OCI-LY3 (cell line): ENCODE results near the gene METTL18.

Experiments used
- H2AFZ ChIP-seq: fragments of 200-600, 300-600 bp; shearing (Covaris generic); 2 replicates; pipeline ENCODE4 v1.6.0; 2014; ENCODE audit warnings: antibody characterized with exemption, low read depth, low read length
- H3K27ac ChIP-seq: fragments of 200-600, 300-600 bp; sonication (generic); 2 replicates; pipeline ENCODE4 v1.5.1; 2014; ENCODE audit warnings: mild to moderate bottlenecking, low read length, moderate library complexity, mixed read lengths
- H3K27me3 ChIP-seq: fragments of 200-600, 300-600 bp; sonication (generic); 2 replicates; pipeline ENCODE4 v1.6.1; 2014; ENCODE audit warnings: low read depth, low read length, mixed read lengths
- H3K36me3 ChIP-seq: fragments of 200-600, 300-600 bp; sonication (generic); replicated peaks from 2 replicates; pipeline ENCODE3; 2014; ENCODE audit warnings: low read depth, low read length, mixed read lengths
- H3K4me1 ChIP-seq: fragments of 300-600, 200-600 bp; sonication (generic); 2 replicates; pipeline ENCODE4 v1.6.1; 2014; ENCODE audit warnings: low read length, mixed read lengths
- H3K4me2 ChIP-seq: fragments of 200-600, 300-600 bp; sonication (generic); 2 replicates; pipeline ENCODE4 v1.6.1; 2014; ENCODE audit warnings: low read length, mixed read lengths
- H3K4me3 ChIP-seq: fragments of 300-600, 200-600 bp; sonication (generic); 2 replicates; pipeline ENCODE4 v1.5.1; 2014; ENCODE audit warnings: antibody characterized with exemption, mild to moderate bottlenecking, low read length, moderate library complexity
- H3K79me2 ChIP-seq: fragments of 300-600, 200-600 bp; shearing (Covaris generic); 2 replicates; pipeline ENCODE4 v1.6.1; 2014; ENCODE audit warnings: mild to moderate bottlenecking, low read length, mixed read lengths
- H3K9ac ChIP-seq: fragments of 300-600, 200-600 bp; shearing (Covaris generic); 2 replicates; pipeline ENCODE4 v1.6.0; 2014; ENCODE audit warnings: mild to moderate bottlenecking, low read length, moderate library complexity
- H3K9me3 ChIP-seq: fragments of 200-600, 300-600 bp; shearing (Covaris generic); 2 replicates; pipeline ENCODE4 v1.6.1; 2014; ENCODE audit warnings: low read length, mixed read lengths; ENCODE audit not compliant: insufficient read depth
- H4K20me1 ChIP-seq: fragments of 200-600, 300-600 bp; sonication (generic); 2 replicates; pipeline ENCODE4 v1.6.1; 2016; ENCODE audit warnings: low read length, mixed read lengths; ENCODE audit not compliant: insufficient read depth
- CTCF ChIP-seq: fragments of 200-600, 300-600 bp; sonication (generic); IDR thresholded peaks from 2 replicates; pipeline ENCODE4 v1.5.1; 2014; ENCODE audit warnings: antibody characterized with exemption, low read length, low read depth
- EZH2phosphoT487 ChIP-seq: fragments of 200-600 bp; shearing (Covaris generic); IDR thresholded peaks from 2 replicates; pipeline ENCODE4 v1.6.1; 2018; ENCODE audit warnings: antibody characterized with exemption, mixed run types, low read depth

METTL18 gene

DNA sequence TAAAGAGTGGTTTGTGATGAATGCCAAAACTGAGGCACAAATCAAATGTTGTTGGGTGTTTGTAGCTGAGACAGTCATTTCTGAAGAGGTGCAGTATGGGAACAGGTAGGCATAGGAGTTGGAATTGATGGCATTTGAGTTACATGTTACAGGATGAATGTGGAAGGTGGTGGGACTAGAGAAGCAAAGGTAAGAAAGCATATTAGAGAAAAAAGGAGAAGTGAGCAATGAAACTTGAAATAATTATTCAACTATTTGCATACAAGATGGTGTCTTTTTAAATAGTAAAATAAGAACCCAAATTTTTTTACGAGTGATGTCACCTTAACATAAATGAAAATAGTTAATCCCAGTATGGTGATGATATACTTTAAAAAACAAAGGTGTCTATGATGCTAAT is 40.2 kb upstream of the METTL18 start:
- Histone ChIP-seq H3K4me1 (peaks cover 14% of the 10 kb centered on the region), H3K4me2 (no peak overlapping the region), H3K9me3 (no peaks in the 10 kb centered on the region; the same call in 1 of the 2 replicates), H4K20me1 (no peaks in the 10 kb centered on the region), H3K79me2 (peaks cover 16% of the 10 kb centered on the region), H3K27me3 (no peaks in the 10 kb centered on the region), H3K9ac (no peak overlapping the region), H3K4me3 (no peak overlapping the region), H2AFZ (no peak overlapping the region), H3K36me3 (peaks cover 84% of the 10 kb centered on the region), H3K27ac (no peak overlapping the region)
- no peak for TF ChIP-seq CTCF

DNA sequence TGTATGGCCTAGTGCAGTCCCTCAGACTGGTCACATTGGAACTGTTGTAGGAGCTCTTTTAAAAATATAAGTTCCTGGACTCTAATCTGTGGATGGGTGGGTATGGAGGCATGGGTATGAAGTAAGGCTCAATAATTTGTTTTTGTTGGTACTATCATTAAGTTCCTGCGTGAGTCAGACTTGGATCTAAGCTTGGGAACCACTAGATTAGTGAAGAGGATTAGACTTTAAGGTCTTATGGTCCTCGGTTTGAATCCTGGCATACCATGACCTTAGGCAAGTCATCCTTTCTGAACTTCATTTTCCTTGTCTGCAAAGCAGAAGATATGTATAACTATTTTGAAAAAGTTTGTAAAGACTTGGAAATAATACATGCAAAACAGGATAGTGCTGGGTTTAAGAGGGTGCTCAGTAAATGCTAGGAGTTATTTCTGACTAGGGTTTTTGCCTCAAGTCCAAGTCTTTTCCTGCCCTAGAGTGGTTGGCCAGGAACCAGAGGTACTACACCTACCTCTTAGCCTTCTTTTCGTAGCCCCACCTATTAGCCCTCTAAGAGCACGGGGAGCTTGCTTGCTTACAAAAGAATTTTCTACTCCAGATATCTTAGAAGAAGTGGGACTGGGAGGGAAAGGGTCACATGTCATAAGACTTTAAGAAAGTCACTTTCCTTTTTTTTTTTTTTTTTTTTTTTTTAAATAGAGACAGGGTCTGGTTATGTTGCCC is 38.6 kb upstream of the METTL18 start:
- Histone ChIP-seq H3K4me1 (peaks cover 14% of the 10 kb centered on the region), H3K79me2 (0 out of 2 replicates have a peak, but pooled peaks cover 3% of the 10 kb centered on the region), H3K4me2 (no peak overlapping the region), H3K36me3 (peaks cover 86% of the 10 kb centered on the region), H3K9me3 (no peaks in the 10 kb centered on the region), H3K27me3 (no peaks in the 10 kb centered on the region), H2AFZ (no peak overlapping the region), H3K4me3 (no peak overlapping the region), H4K20me1 (no peaks in the 10 kb centered on the region), H3K9ac (no peak overlapping the region), H3K27ac (no peak overlapping the region)
- TF ChIP-seq EZH2phosphoT487 (no peak), CTCF (no peak)

DNA sequence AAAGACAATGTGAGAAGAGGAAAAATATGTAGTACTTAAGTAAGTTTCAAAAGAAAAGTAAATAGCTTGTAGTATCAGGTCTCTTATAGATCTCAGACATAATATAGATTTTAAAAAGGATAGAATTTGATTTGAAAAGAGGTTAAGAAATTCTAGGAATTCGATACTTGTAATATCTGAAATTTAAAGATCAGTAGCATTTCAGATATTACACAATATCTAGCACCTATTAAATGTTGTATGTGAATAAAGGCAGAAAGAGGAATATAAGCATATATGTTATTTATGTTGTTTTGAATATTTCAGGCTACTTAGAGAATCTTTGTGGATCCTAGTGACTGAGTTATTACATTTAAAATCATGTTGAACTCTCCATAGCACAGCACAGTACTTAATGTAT is 35.0 kb upstream of the METTL18 start:
- Histone ChIP-seq H3K9me3 (no peaks in the 10 kb centered on the region), H3K27ac (no peak overlapping the region), H3K79me2 (no peaks in the 10 kb centered on the region), H3K4me2 (no peak overlapping the region), H2AFZ (no peak overlapping the region), H3K27me3 (no peaks in the 10 kb centered on the region), H3K9ac (no peak overlapping the region), H3K4me1 (peaks cover 7% of the 10 kb centered on the region), H3K36me3 (peaks cover 73% of the 10 kb centered on the region), H3K4me3 (no peak overlapping the region), H4K20me1 (no peaks in the 10 kb centered on the region)
- no peak for TF ChIP-seq EZH2phosphoT487
- no peak for TF ChIP-seq CTCF

DNA sequence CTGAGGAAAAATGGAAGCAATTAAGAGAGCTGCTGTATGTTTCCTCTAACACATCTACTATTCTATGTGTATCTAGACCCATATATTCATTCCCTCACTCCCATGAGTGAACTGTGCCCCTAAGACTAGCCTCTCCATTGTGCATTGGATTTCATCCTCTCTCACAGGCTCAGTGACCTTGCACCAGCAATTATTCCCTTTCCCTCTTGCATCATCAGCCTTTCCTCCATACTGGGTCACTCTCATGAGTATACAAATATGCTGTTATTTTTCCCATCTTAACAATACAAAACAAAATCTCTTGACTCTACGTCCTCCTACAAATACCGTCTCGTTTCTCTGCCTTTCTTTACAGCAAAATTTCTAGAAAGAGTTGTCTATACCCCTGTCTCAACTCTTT is 29.4 kb upstream of the METTL18 start:
- no peaks in the 10 kb centered on the region for H3K9me3 ChIP-seq

More for the DNA sequence above, 29.4 kb upstream of the METTL18 start:
- Histone ChIP-seq H4K20me1 (no peaks in the 10 kb centered on the region), H3K4me1 (no peaks in the 10 kb centered on the region), H3K27ac (no peak overlapping the region), H3K27me3 (no peaks in the 10 kb centered on the region), H3K36me3 (peaks cover 58% of the 10 kb centered on the region), H3K4me3 (no peak overlapping the region), H2AFZ (no peak overlapping the region), H3K9ac (no peak overlapping the region), H3K4me2 (no peak overlapping the region), H3K79me2 (no peaks in the 10 kb centered on the region)
- TF ChIP-seq EZH2phosphoT487 (no peak), CTCF (no peak)
